GM21619 (cell line): ENCODE results near the gene CACNA2D4.

Experiments
- ATAC-seq: cut with Tn5 transposase; IDR thresholded peaks from one replicate; pipeline ENCODE4 v1.9.1; 2021; ENCODE audit not compliant: unreplicated experiment

CACNA2D4 gene

DNA sequence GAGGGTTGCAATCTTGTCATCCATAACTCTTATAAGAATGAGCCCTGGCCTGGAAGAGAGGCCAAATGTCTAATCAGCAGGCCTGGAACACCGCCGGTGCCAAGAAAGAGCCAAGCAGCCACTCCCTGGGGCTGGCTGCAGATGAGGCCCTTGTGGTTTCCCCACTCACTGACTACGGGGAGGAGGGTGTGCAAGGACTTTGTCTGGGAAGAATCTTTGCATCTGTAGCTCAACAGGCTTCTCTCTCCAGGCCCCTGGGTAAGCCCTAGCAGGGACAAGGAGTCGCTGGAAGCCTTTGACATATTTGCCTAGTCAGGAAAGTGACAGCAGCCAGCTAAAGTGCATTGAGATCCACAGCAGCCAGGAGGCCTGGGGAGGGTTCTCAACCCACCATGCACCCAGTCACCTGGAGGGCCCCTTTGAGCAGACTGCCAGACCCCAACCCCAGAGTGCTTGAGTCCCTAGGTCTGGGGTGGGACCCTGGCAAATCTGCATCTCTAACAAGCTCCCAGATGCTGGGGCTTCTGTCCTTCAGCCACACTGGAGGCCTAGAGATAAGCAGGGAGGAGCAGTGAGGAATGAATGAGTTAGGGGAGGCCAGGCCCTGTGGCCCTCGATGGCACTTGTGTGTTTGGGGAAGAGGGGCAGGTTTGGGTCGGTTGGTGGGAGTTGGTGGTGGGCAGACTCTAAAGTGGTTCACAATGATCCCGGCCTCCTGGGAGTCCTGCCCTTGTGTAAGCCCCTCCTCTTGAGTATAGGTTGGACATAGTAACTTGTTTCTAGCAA lies 112.0 kb downstream of the CACNA2D4 start:
- no peak for ATAC-seq

DNA sequence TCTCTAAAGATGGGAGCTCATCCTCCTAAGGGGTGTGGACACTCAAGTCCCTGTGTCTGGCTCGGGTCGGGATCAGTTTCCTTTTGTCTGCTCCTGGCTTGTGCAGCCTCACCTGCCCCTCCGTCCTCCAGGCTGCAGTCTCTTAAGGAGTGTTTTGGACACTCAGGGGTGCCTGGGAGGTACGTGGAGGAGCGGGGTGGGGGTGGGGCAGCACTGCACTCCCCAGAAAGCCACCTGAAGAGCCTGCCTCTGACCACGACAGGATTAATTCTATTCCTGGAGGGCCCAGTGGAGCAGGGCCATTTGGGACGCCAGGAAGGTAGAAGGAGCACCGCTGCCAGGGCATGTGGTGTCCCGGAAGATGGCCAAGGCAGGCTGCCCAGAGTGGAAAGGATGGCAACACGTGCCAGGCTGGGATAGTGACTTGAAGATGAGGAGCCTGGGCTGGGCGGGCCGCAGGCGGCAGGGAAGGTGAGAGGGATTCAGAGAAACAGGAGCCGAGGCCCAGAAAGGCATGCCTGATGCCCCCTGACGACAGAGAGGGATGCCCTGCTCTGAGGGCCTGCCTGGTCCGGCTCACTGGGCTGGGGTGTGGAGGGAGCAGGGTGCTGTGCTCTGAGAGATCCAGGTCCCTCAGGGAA lies 112.9 kb downstream of the CACNA2D4 start:
- no peak for ATAC-seq

DNA sequence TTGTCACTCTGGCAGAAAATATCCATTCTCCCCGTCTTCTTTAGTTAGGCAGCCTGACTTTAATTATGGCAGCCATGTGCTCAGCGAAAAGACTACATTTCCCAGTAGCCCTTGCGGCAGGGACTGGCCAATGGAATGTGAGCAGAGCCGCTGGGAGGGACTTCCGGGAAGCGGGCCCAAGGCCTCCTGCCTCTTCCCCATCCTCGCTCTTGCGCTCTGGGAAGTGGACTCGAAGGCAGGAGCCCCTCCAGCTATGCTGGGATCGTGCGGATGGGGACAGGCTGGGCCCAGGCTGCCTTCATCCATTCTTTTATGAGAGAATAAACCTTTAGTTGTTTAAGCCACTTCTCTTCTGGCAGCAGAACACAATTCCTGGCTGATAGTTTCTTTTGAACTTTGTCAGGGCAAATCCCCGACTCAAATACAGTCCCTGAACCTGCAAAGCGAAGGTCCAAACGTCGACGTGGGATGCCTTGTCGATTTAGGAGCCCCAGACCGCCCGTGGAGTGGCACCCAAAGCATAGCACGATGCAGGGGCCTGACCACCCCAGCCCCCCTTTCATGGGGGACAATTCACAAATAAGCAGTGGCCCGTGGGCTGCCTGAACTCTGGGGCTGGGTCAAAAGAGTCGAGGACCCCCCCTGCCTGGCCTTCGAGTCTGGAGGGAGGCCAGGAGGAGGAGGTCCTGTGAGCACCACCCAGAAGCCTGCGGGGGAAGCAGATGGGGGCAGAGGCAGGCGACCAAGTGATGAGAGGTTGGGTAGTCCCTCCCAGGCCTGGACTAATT lies 113.7 kb downstream of the CACNA2D4 start:
- peak; percentile 85 for ATAC-seq

DNA sequence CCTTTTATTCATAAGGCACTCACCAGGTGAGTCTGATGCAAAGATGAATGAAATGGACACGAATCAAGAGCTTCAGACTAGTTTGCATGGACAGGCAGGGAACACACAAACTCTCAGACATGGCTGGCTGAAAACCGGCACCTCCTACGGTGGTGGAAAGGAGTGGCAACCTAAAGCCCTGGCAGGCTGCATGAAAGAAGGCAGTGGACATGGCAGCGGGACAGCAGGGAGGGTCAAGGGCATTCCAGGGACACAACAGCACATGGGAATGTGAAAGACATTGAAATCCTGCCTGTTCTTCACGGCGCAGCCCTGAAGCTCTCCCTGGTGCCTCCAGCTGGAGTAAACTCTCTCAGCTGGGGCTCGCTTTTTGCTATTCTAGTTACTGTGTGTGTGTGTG lies 114.7 kb downstream of the CACNA2D4 start:
- ATAC-seq = no peak

DNA sequence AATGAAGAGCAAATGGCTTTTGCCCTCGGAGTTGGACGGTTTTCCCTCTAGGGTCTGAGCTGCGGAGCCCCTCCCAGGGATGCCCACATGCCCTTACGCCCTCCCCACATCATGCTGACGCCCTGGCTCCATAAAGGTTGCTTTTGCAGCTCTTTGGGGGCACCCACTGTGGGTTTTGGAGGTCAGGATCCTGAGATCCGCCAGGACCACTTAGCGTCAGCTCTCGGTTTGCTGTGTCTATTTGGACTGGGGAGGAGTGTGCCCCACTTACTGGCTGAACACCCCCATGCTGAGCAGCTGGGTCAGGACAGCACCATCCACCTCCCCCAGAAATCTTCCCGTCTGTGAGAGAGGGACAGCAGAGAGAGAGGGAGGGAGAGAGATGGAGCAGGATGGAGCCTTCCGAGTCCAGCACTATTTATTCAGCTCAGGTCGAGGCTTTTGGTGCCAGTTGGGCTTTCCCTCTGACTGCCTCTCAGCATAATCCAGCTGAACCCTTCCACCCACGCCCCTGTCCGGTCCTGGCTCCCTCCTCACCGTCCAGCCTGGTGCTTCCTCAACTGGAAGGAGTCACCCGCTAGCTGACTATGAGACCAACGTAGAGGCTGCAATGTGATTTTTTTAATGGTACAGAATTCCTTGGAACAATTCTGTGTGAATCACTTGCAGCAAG lies 117.0 kb downstream of the CACNA2D4 start:
- ATAC-seq = no peak

DNA sequence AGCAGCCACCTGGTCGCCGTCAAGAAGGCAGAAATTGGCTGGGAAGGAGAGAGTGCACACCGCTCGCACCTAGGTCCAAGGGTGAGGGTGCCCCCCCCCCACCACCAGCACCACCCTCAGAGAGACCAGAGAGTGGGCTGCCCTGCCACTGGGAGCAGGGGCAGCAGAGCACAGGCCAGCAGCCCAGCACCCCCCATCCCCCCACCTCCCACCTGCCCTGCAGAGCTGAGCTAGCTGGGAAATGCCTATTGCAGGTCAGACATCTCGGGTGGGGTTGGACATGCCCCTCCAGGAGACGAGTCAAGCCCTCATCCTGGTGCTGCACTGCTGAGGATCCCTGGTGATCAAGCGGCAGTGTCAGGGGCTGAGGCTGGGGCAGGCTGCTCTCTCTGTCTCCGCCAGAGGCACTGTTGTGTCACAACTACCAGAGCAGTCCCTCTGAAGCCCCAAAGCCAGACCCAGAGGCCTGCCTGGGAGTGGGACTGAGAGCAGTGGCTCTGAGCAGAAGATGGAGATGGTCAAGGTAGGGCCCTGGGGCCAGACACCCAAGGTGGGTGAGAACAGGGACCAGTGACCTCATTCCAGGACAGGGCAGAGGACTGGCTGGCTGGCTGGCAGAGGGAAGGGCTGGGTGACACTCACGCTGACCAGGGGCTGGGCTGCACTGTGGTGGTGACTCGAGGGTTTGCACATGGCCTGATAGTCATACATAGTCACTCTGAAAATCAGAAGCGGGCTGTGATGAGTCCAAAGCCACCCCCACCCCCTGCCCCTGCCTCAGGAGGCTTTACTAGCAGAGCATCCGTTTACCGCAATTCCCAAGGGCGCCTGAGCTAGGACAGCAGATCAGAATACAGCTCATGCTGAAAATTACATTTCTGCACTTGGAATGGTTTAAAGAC lies 117.8 kb downstream of the CACNA2D4 start:
- ATAC-seq = no peak

DNA sequence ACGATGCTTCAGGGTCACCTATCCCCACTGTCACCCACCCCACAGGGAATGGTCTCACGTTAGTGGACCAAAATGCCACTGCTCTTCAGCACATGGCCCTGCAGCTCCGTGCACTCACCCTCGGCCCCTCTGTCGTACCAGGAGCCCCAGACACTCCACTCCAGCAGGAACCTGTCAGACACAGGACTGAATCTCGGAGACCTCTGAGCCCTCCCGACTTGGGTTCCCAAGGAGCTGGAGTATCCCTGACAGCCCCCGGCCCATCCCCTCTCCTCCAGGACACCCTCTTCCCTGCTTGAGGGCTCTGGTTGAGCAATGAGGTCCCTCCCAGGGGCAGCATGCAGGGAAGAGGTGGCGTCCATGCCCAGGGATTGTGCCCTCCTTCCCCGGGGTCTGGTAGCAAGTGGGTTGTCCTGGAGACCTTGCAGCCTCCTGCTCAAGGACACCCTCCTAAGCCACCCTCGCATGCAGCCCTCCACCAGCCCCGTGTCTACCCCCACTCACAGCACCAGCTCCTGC lies 118.5 kb downstream of the CACNA2D4 start:
- no peak for ATAC-seq

DNA sequence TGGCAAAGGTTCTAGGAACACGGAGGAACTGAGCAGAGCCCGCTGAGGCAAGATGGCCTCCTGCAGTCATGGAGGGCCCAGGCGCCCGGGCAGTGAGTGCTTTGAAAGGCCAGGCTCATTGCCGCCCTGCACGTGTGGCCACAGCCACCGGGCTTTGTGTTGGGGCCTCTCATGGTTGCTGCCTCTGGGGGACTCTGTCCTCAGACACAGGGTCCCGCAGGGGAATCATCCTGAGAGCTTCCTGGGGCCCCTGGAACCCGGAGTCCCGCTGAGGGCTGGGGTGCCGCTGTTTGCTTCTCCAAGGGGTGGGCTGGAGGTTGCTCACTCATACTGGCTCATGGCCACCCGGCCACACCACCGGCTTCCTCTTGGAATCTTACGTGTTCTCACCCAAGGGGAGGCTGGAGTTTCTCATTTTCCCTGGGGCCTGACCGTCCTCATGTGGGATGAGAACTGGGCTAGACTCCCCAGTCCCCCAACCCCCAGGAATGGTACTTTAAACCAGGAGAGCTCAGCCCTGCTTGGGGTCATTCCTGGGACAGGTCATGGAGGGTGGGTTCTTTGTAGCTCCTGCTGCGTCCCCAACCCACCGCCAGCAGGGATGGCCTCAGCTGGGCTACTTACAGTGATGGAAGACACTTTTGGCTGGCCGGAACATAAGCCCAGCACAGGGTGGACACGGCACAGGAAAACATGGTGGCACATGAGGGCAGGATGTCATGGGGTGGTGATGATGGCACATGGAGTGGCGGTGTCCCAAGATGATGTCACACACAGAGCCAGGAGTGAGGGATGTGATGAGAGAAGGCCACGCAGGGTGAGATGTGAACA lies 119.2 kb downstream of the CACNA2D4 start:
- no peak for ATAC-seq

DNA sequence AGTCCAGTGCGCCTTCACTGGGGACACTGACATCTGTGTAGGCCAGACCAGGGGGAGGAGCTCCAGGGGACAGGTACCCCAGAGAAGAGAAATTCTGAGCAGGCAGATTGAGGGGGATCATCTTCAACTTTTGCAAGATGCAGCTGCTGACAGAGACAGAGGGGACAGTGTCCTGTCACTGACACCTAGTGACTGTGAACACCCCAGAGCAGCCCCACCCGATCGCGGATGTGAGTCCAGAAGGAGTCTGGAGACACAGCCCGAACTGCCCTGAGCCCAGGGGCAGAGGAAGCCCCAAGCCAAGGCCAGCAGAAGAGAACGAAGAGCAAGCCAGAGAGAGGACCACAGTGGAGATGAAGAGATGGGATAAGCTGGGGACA lies 119.8 kb downstream of the CACNA2D4 start:
- no peak for ATAC-seq

DNA sequence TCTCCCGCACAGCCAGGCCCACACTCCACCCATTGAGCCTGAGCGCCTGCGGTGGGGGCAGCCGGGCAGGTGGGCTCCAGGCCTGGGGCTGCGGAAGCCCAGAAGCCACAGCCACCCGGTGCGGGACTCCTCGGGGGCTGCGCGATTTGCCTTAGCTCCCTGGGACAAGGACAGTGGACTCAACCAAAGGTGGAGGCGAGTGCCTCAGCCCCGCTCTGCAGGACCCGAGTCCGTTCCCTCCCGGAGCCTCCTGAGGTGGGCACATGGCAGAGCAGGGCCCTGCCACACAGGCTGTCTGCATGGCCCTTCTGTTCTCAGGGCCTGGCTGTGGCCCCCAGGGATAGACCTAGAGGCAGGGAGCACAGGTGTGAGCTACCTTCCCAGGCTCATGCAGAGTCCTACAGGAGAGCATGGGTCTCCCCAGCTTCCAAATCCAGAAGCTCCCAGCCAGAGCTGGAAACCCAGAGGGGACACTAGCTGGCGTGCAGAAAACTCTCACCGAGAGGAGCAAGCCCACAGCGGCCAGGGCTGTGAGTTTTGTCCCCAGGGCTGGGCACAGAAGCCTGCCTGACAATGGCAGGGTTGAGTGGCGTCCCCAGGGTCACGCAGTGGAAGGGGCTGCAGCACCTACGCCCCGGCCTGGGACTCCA lies 120.3 kb downstream of the CACNA2D4 start:
- ATAC-seq = no peak

DNA sequence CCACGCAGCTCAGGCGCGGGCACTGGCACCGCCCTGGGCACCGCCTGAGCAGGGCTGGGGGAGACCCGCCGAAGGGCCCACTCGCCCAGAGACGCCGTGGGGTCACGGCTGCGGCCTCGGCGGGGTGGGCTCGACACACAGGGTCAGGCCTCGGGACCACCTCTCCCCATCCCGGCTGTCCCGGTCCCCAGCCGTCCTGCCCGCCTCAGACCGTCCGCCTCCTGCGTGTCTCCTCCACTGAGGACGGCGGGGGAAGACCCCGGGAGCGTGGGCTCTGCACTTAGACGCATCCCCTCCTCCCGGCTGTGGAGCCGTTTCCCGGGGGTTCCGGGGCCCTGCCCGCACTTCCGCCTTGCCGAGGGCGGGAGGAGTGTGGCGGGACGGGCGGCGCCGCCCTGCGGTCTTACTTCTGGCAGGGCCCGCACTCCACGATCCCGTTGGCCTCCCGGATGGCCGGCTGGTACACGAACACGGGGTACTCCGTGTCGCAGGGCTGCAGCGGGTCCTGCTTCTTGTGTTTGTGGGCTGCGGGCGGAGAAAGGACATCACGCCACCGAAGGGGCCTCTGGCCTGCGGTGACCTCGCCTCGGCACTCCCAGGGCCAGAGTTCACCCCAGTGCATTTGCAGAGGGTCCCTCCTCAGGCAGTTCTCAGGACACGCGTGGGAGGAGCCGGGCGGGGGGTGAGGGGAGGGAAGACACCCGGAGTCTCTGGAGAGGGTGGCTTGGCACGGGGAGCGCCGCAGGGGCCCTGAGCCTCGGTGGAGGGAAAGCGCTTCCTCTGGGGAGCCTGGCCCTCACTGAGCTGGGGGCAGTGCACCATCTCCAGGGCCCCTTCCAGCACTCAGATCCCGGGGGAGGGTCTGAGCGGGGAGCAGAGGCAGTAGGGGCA lies 121.2 kb downstream of the CACNA2D4 start:
- peak; percentile 8 for ATAC-seq

DNA sequence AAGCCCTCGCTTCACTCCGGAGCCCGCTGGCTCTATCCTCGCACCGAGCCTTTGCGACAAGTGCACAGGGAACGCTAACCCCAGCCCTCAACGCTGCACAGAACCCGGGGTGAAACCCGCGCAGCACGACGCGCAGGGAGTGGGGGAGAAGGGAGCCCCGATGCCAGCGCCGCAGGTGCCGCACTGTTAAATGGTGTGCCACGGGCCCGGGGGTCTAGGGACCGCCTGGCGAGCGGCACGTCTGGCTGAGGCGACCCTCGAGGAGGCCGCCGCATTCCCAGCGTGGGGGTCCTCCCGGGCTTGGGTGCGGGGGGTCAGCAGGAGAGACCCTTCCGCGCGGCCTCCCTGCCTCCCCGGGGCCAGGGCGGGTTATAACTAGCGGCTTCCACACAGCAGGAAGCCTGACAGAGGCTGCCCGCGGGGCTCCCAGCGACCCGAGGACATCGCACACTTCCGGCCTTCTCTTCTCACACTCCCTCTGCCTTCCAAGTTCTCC lies 121.9 kb downstream of the CACNA2D4 start:
- peak; percentile 22 for ATAC-seq

DNA sequence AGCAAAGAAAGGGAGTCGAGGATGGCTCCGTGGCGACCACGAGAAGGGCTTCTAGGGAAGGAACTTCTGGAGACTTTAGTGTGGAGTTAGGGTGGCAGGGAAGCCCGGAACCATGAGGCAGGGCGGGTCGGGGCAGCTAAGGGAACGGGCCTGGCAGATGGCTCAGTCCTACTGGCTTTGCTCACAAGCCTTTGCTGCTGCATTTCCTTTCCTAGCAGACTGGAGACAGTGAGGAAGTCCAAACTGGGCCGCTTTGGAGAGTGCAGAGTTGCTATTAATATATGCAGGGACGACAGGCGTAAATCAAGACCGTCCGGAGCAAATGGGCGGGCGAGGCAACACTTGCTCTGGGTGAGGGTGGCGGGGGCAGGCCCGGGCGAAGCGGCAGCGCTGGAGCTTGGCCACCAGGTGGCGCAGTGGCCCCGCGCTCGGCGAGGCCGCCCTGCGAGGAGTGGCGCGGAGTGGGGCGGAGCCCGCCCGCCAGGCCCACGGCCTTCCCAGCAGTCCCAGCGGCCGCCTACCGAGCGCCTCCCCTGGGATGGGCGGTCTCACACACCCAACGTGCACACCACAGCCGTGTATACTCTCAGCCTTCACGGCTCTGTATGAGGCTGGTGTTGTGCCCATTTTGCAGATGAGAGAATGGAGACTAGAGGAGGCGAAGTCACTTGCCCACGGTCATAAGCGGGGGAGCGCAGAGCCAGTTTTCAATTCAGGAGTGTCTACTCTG lies 122.5 kb downstream of the CACNA2D4 start:
- ATAC-seq = peak; percentile 86

DNA sequence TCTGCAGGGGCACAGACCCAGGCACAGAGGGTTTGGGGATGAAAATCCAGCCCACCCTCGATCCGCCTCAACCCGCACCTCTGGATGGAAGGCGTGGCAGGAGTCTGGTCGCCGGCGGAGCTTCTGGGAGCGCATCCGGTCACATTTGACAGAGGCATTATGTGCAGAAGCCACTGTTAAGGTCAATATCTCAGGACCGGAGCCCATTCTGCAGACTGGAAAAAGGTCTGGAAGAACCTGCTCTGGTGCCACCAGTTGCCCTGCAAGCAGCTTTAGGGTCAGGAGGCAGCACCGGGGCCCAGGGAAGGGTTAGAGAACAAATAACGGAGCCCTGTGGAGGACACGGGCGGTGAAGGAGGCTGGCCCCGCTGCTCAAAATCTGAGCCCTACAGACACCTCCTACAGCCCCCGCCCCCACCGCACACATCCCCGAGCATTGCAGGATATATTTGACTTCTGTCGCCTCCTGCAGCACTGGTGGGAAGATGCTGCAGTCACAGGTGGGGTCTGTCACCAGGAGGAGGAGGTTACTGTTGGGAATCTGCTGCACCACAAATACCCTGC lies 123.1 kb downstream of the CACNA2D4 start:
- no peak for ATAC-seq

DNA sequence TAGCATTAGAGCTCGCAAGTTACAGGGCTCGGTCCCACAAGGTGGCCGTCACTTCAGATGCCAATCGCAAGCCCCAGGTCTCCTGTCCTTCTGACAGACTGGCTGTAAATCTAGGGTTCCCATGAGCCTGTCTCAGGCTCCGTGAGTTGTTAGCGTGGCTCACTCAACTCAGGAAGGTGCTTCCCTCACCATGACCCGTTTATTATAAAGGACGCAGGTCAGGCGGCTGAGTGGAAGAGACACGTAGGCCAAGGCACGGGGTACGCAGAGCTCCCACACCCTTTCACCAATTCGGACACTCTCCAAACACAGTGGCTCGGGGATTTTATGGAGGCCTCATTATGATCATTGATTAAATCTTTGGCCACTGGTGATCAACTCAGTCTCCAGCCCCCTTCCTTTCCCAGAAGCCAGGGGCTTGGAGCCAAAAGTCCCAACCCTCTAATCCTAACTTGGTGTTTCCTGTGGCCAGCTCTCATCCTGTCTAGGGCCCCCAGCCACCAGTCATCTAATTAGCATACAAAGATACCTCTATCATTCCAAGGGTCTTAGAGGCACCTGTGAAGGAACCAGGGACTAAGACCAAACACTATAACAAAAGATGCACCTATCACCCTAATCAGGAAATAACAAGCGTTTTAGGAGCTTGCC lies 123.9 kb downstream of the CACNA2D4 start:
- ATAC-seq = no peak
